H1 (cell line): ENCODE data around the gene RGS17.

ENCODE experiments used
- CBX5 ChIP-seq: fragments of 300-800, 300-1000 bp; sonication (generic); IDR thresholded peaks from 2 replicates; pipeline ENCODE4 v1.7.1; 2016; ENCODE audit warnings: antibody characterized with exemption, low read length, low read depth
- EP300 ChIP-seq, 2 experiments: IDR thresholded peaks; 1 replicate in 1 of 2; 2 replicates in 1 of 2; pipeline ENCODE4 v1.6.1; 2011 to 2012; ENCODE audit warnings: low read depth in 2 of 2, low read length in 2 of 2, mild to moderate bottlenecking in 2 of 2, borderline replicate concordance in 1 of 2, inconsistent platforms in 1 of 2, moderate library complexity in 1 of 2
- EZH2 ChIP-seq: fragments of 200-600 bp; sonication (generic); IDR thresholded peaks from 2 replicates; pipeline ENCODE4 v1.7.1; 2012; ENCODE audit warnings: low read depth, mild to moderate bottlenecking, moderate library complexity, low read length, inconsistent platforms; ENCODE audit not compliant: severe bottlenecking
- GTF2F1 ChIP-seq: IDR thresholded peaks from 2 replicates; pipeline ENCODE4 v1.6.1; 2012; ENCODE audit warnings: low read depth, low read length, improper control_type of control experiment, borderline replicate concordance
- HDAC2 ChIP-seq, 2 experiments: fragments of 300-600 bp in 1 of 2; sonication (generic) in 1 of 2; IDR thresholded peaks; 2 replicates each; pipeline ENCODE4 v1.6.1; 2011 to 2012; ENCODE audit warnings: low read depth in 2 of 2, low read length in 2 of 2, mild to moderate bottlenecking in 2 of 2, moderate library complexity in 2 of 2, borderline replicate concordance in 1 of 2, inconsistent platforms in 1 of 2
- JUN ChIP-seq: IDR thresholded peaks from 2 replicates; pipeline ENCODE4 v1.6.1; 2011; ENCODE audit warnings: low read depth, mild to moderate bottlenecking, improper control_type of control experiment, low read length
- MAFK ChIP-seq: IDR thresholded peaks from 2 replicates; pipeline ENCODE4 v1.6.1; 2012; ENCODE audit warnings: low read depth, mild to moderate bottlenecking, improper control_type of control experiment, low read length
- MAX ChIP-seq: IDR thresholded peaks from 2 replicates; pipeline ENCODE4 v1.6.1; 2012; ENCODE audit warnings: inconsistent platforms
- POLR2A ChIP-seq, 2 experiments: IDR thresholded peaks; 1 replicate in 1 of 2; 2 replicates in 1 of 2; pipeline ENCODE4 v1.6.1; 2011; ENCODE audit warnings: low read depth in 2 of 2, low read length in 2 of 2, mild to moderate bottlenecking in 2 of 2; ENCODE audit errors: control extremely low read depth in 1 of 2
- RAD21 ChIP-seq, 2 experiments: IDR thresholded peaks in 1 of 2; conservative IDR thresholded peaks in 1 of 2; 2 replicates each; pipeline ENCODE4 v1.6.1; 2011; ENCODE audit warnings: low read depth in 2 of 2, low read length in 2 of 2, improper control_type of control experiment in 1 of 2, inconsistent platforms in 1 of 2, mild to moderate bottlenecking in 1 of 2, moderate library complexity in 1 of 2
- RBBP5 ChIP-seq: IDR thresholded peaks from 2 replicates; pipeline ENCODE4 v1.7.1; 2012; ENCODE audit warnings: low read depth, mild to moderate bottlenecking, inconsistent platforms, low read length, moderate library complexity, borderline replicate concordance
- TAF1 ChIP-seq: IDR thresholded peaks from 2 replicates; pipeline ENCODE4 v1.6.1; 2011; ENCODE audit warnings: mild to moderate bottlenecking, low read depth, low read length
- TF ChIP-seq, protein P1 (sequence below), 3 experiments: IDR thresholded peaks; 1 replicate in 2 of 3; 2 replicates in 1 of 3; pipeline versions ENCODE4 v1.5.1 to v1.6.1; 2011; ENCODE audit warnings: low read length in 3 of 3, mild to moderate bottlenecking in 3 of 3, inconsistent platforms in 2 of 3, low read depth in 1 of 3, moderate library complexity in 1 of 3; ENCODE audit not compliant: insufficient read depth in 1 of 3; ENCODE audit errors: control extremely low read depth in 1 of 3

- TF ChIP-seq CBX5, result no peak
- no peak for TF ChIP-seq JUN
- TF ChIP-seq, protein P1, sequence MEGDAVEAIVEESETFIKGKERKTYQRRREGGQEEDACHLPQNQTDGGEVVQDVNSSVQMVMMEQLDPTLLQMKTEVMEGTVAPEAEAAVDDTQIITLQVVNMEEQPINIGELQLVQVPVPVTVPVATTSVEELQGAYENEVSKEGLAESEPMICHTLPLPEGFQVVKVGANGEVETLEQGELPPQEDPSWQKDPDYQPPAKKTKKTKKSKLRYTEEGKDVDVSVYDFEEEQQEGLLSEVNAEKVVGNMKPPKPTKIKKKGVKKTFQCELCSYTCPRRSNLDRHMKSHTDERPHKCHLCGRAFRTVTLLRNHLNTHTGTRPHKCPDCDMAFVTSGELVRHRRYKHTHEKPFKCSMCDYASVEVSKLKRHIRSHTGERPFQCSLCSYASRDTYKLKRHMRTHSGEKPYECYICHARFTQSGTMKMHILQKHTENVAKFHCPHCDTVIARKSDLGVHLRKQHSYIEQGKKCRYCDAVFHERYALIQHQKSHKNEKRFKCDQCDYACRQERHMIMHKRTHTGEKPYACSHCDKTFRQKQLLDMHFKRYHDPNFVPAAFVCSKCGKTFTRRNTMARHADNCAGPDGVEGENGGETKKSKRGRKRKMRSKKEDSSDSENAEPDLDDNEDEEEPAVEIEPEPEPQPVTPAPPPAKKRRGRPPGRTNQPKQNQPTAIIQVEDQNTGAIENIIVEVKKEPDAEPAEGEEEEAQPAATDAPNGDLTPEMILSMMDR (IDR thresholded peaks at IDR 0.05; ENCODE audit: control extremely low read depth in 1 of 3, insufficient read depth in 1 of 3, low read depth in 1 of 3, low read length in 3 of 3), result no peak
- TF ChIP-seq EP300 (IDR thresholded peaks at IDR 0.05; ENCODE audit: borderline replicate concordance in 1 of 2, low read depth in 2 of 2, low read length in 2 of 2), result no peak
- TF ChIP-seq GTF2F1, result no peak
- TF ChIP-seq POLR2A (IDR thresholded peaks at IDR 0.05; ENCODE audit: control extremely low read depth in 1 of 2, low read depth in 2 of 2, low read length in 2 of 2), result no peak
- no peak for TF ChIP-seq MAFK
- TF ChIP-seq HDAC2 (IDR thresholded peaks at IDR 0.05; ENCODE audit: borderline replicate concordance in 1 of 2, low read depth in 2 of 2, low read length in 2 of 2), result no peak
- TF ChIP-seq EZH2, result no peak
- no peak for TF ChIP-seq RAD21 (IDR thresholded peaks at IDR 0.05 in 1 of 2, conservative IDR thresholded peaks at IDR 0.05 in 1 of 2; ENCODE audit: low read depth in 2 of 2, low read length in 2 of 2)
- TF ChIP-seq RBBP5, result no peak
- no peak for TF ChIP-seq TAF1
- no peak for TF ChIP-seq MAX
Observed at GRCh38 chr6:153044295-153044694, 86.8 kb downstream of the RGS17 start.
